SK-N-SH treated with all-trans-retinoic acid at 6 μM for 48 hours (cell line): Measurements from ENCODE around the gene APMAP.

Experiments used
- ATAC-seq: fragments of 200-7000 bp; cut with Tn5 transposase; 3 replicates; pipeline ENCODE4 v1.9.1; 2020; ENCODE audit warnings: mild to moderate bottlenecking, moderate library complexity
- ARNTL ChIP-seq: fragments of 450-650 bp; formaldehyde crosslinking; IDR thresholded peaks from 2 replicates; pipeline ENCODE4 v1.5.0; 2020; ENCODE audit warnings: low read depth, mild to moderate bottlenecking, moderate library complexity, borderline replicate concordance
- BACH2 ChIP-seq: fragments of 250-450 bp; sonication (Bioruptor Pico); IDR thresholded peaks from 2 replicates; pipeline ENCODE4 v1.9.0; 2021; ENCODE audit warnings: mild to moderate bottlenecking, borderline replicate concordance
- CREB5 ChIP-seq: fragments of 250-450 bp; sonication (Bioruptor Pico); IDR thresholded peaks from 2 replicates; pipeline ENCODE4 v1.5.1; 2020; ENCODE audit warnings: low read depth, mild to moderate bottlenecking, moderate library complexity
- CSDC2 ChIP-seq: fragments of 250-450 bp; sonication (Bioruptor Pico); IDR thresholded peaks from 2 replicates; pipeline ENCODE4 v1.5.0; 2020; ENCODE audit warnings: mild to moderate bottlenecking, moderate library complexity
- CSRNP3 ChIP-seq: fragments of 250-450 bp; sonication (Bioruptor Pico); IDR thresholded peaks from 2 replicates; pipeline ENCODE4 v1.5.1; 2021; ENCODE audit warnings: mild to moderate bottlenecking, moderate library complexity
- ESRRG ChIP-seq: fragments of 250-450 bp; sonication (Bioruptor Pico); IDR thresholded peaks from 2 replicates; pipeline ENCODE4 v1.6.1; 2021; ENCODE audit warnings: mild to moderate bottlenecking
- GLIS3 ChIP-seq: fragments of 250-450 bp; sonication (Bioruptor Pico); IDR thresholded peaks from 2 replicates; pipeline ENCODE4 v1.5.0; 2020; ENCODE audit warnings: mild to moderate bottlenecking, moderate library complexity
- ISL1 ChIP-seq: fragments of 250-450 bp; sonication (Bioruptor Pico); IDR thresholded peaks from 2 replicates; pipeline ENCODE4 v2.1.2; 2022; ENCODE audit warnings: mild to moderate bottlenecking, moderate library complexity
- OSR1 ChIP-seq: fragments of 250-450 bp; sonication (Bioruptor Pico); IDR thresholded peaks from 2 replicates; pipeline ENCODE4 v1.8.0; 2022; ENCODE audit warnings: moderate library complexity, mild to moderate bottlenecking, inconsistent platforms
- PPARA ChIP-seq: fragments of 250-450 bp; sonication (Bioruptor Pico); IDR thresholded peaks from 2 replicates; pipeline ENCODE4 v1.5.0; 2020; ENCODE audit warnings: mild to moderate bottlenecking, borderline replicate concordance
- RARB ChIP-seq: fragments of 250-450 bp; sonication (Bioruptor Pico); IDR thresholded peaks from 2 replicates; pipeline ENCODE4 v1.8.0; 2021; ENCODE audit warnings: mild to moderate bottlenecking, moderate library complexity
- TCF4 ChIP-seq: fragments of 250-450 bp; sonication (Bioruptor Pico); IDR thresholded peaks from 2 replicates; pipeline ENCODE4 v1.8.0; 2021; ENCODE audit warnings: mild to moderate bottlenecking, moderate library complexity, borderline replicate concordance
- TOX ChIP-seq: fragments of 250-450 bp; sonication (Bioruptor Pico); IDR thresholded peaks from 2 replicates; pipeline ENCODE4 v1.8.0; 2021; ENCODE audit warnings: mild to moderate bottlenecking, moderate library complexity, borderline replicate concordance
- TSHZ2 ChIP-seq: fragments of 250-450 bp; sonication (Bioruptor Pico); IDR thresholded peaks from 2 replicates; pipeline ENCODE4 v1.5.0; 2020; ENCODE audit warnings: mild to moderate bottlenecking, moderate library complexity
- ZC3H10 ChIP-seq: fragments of 250-450 bp; sonication (Bioruptor Pico); IDR thresholded peaks from 2 replicates; pipeline ENCODE4 v1.5.1; 2021; ENCODE audit warnings: mild to moderate bottlenecking, moderate library complexity
- ZFP3 ChIP-seq: fragments of 250-450 bp; sonication (Bioruptor Pico); IDR thresholded peaks from 2 replicates; pipeline ENCODE4 v1.5.0; 2020; ENCODE audit warnings: mild to moderate bottlenecking, moderate library complexity
- ZFP30 ChIP-seq: fragments of 450-650 bp; formaldehyde crosslinking; IDR thresholded peaks from 2 replicates; pipeline ENCODE4 v1.5.0; 2022; ENCODE audit warnings: mild to moderate bottlenecking, moderate library complexity
- ZNF565 ChIP-seq: fragments of 450-650 bp; formaldehyde crosslinking; conservative IDR thresholded peaks from 2 replicates; pipeline ENCODE4 v1.5.0; 2020; ENCODE audit warnings: low read depth, mild to moderate bottlenecking, moderate library complexity
- ZNF70 ChIP-seq: fragments of 450-650 bp; formaldehyde crosslinking; IDR thresholded peaks from 2 replicates; pipeline ENCODE4 v1.5.0; 2020; ENCODE audit warnings: mild to moderate bottlenecking, moderate library complexity
- ZNF8 ChIP-seq: fragments of 450-650 bp; formaldehyde crosslinking; IDR thresholded peaks from 2 replicates; pipeline ENCODE4 v1.5.0; 2020; ENCODE audit warnings: mild to moderate bottlenecking, moderate library complexity
- TF ChIP-seq, protein P1 (sequence below): fragments of 250-450 bp; sonication (Bioruptor Pico); IDR thresholded peaks from 2 replicates; pipeline ENCODE4 v1.8.0; 2021; ENCODE audit warnings: low read depth, mild to moderate bottlenecking, moderate library complexity, borderline replicate concordance
- TF ChIP-seq, protein P2 (sequence below): fragments of 250-450 bp; sonication (Bioruptor Pico); IDR thresholded peaks from 2 replicates; pipeline ENCODE4 v1.8.0; 2020; ENCODE audit warnings: mild to moderate bottlenecking, moderate library complexity, borderline replicate concordance

APMAP gene

GRCh38 chr20:25032478-25033264 is 40.1 kb upstream of the APMAP start:
- TF ChIP-seq, protein P1, sequence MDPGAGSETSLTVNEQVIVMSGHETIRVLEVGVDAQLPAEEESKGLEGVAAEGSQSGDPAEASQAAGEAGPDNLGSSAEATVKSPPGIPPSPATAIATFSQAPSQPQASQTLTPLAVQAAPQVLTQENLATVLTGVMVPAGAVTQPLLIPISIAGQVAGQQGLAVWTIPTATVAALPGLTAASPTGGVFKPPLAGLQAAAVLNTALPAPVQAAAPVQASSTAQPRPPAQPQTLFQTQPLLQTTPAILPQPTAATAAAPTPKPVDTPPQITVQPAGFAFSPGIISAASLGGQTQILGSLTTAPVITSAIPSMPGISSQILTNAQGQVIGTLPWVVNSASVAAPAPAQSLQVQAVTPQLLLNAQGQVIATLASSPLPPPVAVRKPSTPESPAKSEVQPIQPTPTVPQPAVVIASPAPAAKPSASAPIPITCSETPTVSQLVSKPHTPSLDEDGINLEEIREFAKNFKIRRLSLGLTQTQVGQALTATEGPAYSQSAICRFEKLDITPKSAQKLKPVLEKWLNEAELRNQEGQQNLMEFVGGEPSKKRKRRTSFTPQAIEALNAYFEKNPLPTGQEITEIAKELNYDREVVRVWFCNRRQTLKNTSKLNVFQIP (CRISPR knock-in tag): no peak
- TF ChIP-seq GLIS3: no peak
- TF ChIP-seq TOX: no peak
- TF ChIP-seq PPARA: no peak
- no peak for TF ChIP-seq CSRNP3 (CRISPR knock-in tag)
- TF ChIP-seq CREB5 (CRISPR knock-in tag): no peak
- TF ChIP-seq BACH2: no peak
- no peak for TF ChIP-seq OSR1 (CRISPR knock-in tag)
- no peak for TF ChIP-seq ZFP3 (CRISPR knock-in tag)
- TF ChIP-seq ZNF70 (CRISPR knock-in tag): no peak
- no peak for TF ChIP-seq RARB (CRISPR knock-in tag)
- TF ChIP-seq ESRRG (CRISPR knock-in tag): no peak
- ATAC-seq: no peak

GRCh38 chr20:25032065-25032477 is 39.5 kb upstream of the APMAP start:
- ATAC-seq: no peak
- TF ChIP-seq ESRRG (CRISPR knock-in tag) (no peak), CREB5 (CRISPR knock-in tag) (no peak), TSHZ2 (CRISPR knock-in tag) (no peak), BACH2 (no peak), ZNF565 (CRISPR knock-in tag) (no peak), ZNF70 (CRISPR knock-in tag) (no peak), ZC3H10 (CRISPR knock-in tag) (no peak), CSDC2 (no peak), OSR1 (CRISPR knock-in tag) (no peak), TCF4 (CRISPR knock-in tag) (no peak), ZFP30 (no peak), RARB (CRISPR knock-in tag) (no peak), ISL1 (CRISPR knock-in tag) (no peak), TOX (no peak), PPARA (no peak), ARNTL (CRISPR knock-in tag) (no peak), GLIS3 (no peak), ZNF8 (CRISPR knock-in tag) (no peak), ZFP3 (CRISPR knock-in tag) (no peak)
- TF ChIP-seq, protein P2, sequence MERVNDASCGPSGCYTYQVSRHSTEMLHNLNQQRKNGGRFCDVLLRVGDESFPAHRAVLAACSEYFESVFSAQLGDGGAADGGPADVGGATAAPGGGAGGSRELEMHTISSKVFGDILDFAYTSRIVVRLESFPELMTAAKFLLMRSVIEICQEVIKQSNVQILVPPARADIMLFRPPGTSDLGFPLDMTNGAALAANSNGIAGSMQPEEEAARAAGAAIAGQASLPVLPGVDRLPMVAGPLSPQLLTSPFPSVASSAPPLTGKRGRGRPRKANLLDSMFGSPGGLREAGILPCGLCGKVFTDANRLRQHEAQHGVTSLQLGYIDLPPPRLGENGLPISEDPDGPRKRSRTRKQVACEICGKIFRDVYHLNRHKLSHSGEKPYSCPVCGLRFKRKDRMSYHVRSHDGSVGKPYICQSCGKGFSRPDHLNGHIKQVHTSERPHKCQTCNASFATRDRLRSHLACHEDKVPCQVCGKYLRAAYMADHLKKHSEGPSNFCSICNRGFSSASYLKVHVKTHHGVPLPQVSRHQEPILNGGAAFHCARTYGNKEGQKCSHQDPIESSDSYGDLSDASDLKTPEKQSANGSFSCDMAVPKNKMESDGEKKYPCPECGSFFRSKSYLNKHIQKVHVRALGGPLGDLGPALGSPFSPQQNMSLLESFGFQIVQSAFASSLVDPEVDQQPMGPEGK: no peak
